Measurements from ENCODE around the gene ZCCHC10. TPM values are rescaled to one million over a fixed set of nuclear protein-coding genes. Genes with fewer than 3 reads are reported as not detected.

The ZCCHC10 gene
- total and polyA plus RNA-seq, 9 of the 15 experiments (the other 6 are each of a cell fraction or from before 2014, with no cell fraction given) = 11.9 to 146 (median 51.8) TPM

DNA sequence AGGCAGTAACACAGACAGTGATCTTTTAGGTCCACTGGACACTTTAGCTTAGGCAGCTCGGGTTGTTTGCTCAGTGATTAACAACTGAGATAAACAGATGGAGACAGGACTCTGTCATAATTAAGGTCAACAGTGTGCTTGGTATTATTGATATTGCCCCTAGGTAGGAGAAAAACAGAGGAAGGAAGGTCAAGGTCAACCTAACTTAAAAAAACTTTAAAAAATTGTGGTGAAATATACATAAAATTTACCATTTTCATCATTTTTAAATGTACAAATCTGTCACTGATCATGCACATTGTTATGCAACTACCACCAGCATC, 23.3 kb upstream of the ZCCHC10 start (continued):
- no peak for TF ChIP-seq GTF2E2 (tag; IDR thresholded peaks at IDR 0.05)
- no peak for TF ChIP-seq HMG20A (CRISPR knock-in tag; conservative IDR thresholded peaks at IDR 0.05)
- no peak for TF ChIP-seq ARHGAP35 (IDR thresholded peaks at IDR 0.05; ENCODE audit: partially characterized antibody)
- TF ChIP-seq HDAC2 (IDR thresholded peaks at IDR 0.05) = peak; percentile 69; the same call in 1 of the 2 replicates
- TF ChIP-seq, protein P1, sequence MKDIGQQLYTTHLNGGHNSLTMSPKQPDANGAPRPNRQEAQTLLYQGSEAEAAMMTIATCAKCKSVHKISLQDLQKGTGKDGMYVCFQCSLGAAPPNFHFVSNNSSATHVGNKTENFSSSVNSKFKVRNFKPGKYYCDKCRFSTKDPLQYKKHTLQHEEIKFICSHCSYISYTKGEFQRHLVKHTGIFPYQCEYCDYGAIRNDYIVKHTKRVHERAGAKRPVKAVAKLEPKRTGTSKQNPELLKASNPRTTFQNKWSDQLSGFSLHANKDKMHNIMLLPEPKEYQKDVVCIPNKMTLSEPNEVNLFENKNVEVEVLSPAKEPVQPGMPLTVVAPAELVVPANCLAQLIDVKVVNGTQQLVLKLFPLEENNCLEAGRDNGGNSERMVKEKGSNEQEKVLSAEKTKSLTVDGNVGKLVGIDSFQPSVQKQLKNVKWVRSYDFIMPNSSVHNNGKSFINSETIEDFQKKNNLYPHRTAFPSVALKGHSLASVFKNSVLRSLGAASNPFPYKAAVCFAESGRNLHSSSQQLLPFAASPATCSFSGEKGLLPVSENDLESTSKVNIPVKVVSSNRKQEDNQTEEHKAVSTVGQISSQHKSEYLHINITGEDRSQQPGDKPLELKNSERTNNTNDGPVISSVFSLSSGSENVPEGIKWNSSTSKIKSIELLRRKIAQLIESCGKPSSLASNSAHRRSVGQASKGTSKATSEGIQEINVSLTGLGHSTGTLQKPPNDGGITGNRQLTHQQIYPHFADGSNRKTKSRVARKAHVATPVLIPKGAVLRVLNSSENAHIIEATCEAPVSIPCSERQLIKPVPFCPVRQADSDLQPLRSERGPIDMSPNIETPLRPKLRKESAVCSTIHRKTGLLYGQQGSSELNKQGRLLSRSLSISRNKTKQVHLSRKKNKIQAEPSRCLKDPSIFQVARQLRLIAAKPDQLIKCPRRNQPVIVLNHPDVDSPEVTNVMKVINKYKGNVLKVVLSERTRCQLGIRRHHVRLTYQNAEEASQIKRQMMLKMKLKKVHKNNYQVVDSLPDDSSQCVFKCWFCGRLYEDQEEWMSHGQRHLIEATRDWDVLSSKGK (CRISPR knock-in tag; IDR thresholded peaks at IDR 0.05) = no peak
- no peak for TF ChIP-seq SMC3 (conservative IDR thresholded peaks at IDR 0.05; ENCODE audit: insufficient read depth, low read depth, low read length)
- no peak for TF ChIP-seq NFATC3 (IDR thresholded peaks at IDR 0.05)
- TF ChIP-seq CEBPG (CRISPR knock-in tag; IDR thresholded peaks at IDR 0.05) = no peak
- TF ChIP-seq CEBPG (tag; conservative IDR thresholded peaks at IDR 0.05 in 1 of 2, IDR thresholded peaks at IDR 0.05 in 1 of 2) = peak; percentile 44 to 61; a peak in 2 of 4 replicates
- 0 out of 4 replicates have a peak, but pooled peaks of 1 of the 2 experiments have one; percentile 35 for TF ChIP-seq KDM1A (IDR thresholded peaks at IDR 0.05)
- TF ChIP-seq, protein P2, sequence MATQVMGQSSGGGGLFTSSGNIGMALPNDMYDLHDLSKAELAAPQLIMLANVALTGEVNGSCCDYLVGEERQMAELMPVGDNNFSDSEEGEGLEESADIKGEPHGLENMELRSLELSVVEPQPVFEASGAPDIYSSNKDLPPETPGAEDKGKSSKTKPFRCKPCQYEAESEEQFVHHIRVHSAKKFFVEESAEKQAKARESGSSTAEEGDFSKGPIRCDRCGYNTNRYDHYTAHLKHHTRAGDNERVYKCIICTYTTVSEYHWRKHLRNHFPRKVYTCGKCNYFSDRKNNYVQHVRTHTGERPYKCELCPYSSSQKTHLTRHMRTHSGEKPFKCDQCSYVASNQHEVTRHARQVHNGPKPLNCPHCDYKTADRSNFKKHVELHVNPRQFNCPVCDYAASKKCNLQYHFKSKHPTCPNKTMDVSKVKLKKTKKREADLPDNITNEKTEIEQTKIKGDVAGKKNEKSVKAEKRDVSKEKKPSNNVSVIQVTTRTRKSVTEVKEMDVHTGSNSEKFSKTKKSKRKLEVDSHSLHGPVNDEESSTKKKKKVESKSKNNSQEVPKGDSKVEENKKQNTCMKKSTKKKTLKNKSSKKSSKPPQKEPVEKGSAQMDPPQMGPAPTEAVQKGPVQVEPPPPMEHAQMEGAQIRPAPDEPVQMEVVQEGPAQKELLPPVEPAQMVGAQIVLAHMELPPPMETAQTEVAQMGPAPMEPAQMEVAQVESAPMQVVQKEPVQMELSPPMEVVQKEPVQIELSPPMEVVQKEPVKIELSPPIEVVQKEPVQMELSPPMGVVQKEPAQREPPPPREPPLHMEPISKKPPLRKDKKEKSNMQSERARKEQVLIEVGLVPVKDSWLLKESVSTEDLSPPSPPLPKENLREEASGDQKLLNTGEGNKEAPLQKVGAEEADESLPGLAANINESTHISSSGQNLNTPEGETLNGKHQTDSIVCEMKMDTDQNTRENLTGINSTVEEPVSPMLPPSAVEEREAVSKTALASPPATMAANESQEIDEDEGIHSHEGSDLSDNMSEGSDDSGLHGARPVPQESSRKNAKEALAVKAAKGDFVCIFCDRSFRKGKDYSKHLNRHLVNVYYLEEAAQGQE (IDR thresholded peaks at IDR 0.05; ENCODE audit: borderline replicate concordance) = peak; percentile 15; the same call in 1 of the 2 replicates
- TF ChIP-seq, protein P2 (CRISPR knock-in tag; IDR thresholded peaks at IDR 0.05; ENCODE audit: low read depth) = no peak
- no peak for TF ChIP-seq BRF1 (IDR thresholded peaks at IDR 0.05; ENCODE audit: borderline replicate concordance, extremely low read depth, insufficient read length)
- peak; percentile 50 for TF ChIP-seq CREM (IDR thresholded peaks at IDR 0.05; ENCODE audit: low read depth)
- peak; percentile 83 for TF ChIP-seq SOX6 (IDR thresholded peaks at IDR 0.05)
- TF ChIP-seq, protein P3, sequence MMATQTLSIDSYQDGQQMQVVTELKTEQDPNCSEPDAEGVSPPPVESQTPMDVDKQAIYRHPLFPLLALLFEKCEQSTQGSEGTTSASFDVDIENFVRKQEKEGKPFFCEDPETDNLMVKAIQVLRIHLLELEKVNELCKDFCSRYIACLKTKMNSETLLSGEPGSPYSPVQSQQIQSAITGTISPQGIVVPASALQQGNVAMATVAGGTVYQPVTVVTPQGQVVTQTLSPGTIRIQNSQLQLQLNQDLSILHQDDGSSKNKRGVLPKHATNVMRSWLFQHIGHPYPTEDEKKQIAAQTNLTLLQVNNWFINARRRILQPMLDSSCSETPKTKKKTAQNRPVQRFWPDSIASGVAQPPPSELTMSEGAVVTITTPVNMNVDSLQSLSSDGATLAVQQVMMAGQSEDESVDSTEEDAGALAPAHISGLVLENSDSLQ (IDR thresholded peaks at IDR 0.05) = peak; percentile 59
